Peyer's patch (tissue), 4 donors: ENCODE data around the gene MEFV.

Experiments used
- CTCF ChIP-seq, 6 experiments: fragments of 450-650 bp in 4 of 6; fragments of 200-600 bp in 2 of 6; sonication (generic) in 1 of 6; IDR thresholded peaks; one replicate each; pipeline ENCODE4 v1.5.1; 2017 to 2019; ENCODE audit warnings: antibody characterized with exemption in 6 of 6, mild to moderate bottlenecking in 3 of 6, moderate library complexity in 1 of 6
- POLR2A ChIP-seq, 2 donors: fragments of 450-650 bp; IDR thresholded peaks; one replicate each; pipeline ENCODE4 v1.5.1; 2017; ENCODE audit warnings: antibody characterized with exemption in 2 of 2, mild to moderate bottlenecking in 2 of 2, moderate library complexity in 2 of 2

GRCh38 chr16:3207086-3207953 lies 49.1 kb downstream of the MEFV start:
- TF ChIP-seq CTCF (IDR thresholded peaks at IDR 0.05): no peak
- no peak for TF ChIP-seq POLR2A (IDR thresholded peaks at IDR 0.05)
